K562 (cell line): Measurements from ENCODE around the gene COASY. TPM values are rescaled to one million over a fixed set of nuclear protein-coding genes. Genes with fewer than 3 reads are reported as not detected.

Experiments used
- HINFP ChIP-seq: fragments of 450-650 bp; conservative IDR thresholded peaks from 2 replicates; pipeline ENCODE4 v1.6.1; 2016; ENCODE audit warnings: missing genetic modification characterization, low read depth, mild to moderate bottlenecking, control low read depth, missing compliant biosample characterization
- JUND ChIP-seq, 2 experiments: IDR thresholded peaks; 2 replicates in 1 of 2; 3 replicates in 1 of 2; pipeline ENCODE4 v1.6.1; 2011; ENCODE audit warnings: borderline replicate concordance in 2 of 2, low read depth in 2 of 2, low read length in 2 of 2, improper control_type of control experiment in 1 of 2, missing biosample characterization in 1 of 2, missing genetic modification characterization in 1 of 2, missing genetic modification reagents in 1 of 2
- NFIC ChIP-seq: fragments of 450-650 bp; IDR thresholded peaks from 2 replicates; pipeline ENCODE4 v1.6.1; 2017; ENCODE audit warnings: mild to moderate bottlenecking, inconsistent platforms
- SMARCE1 ChIP-seq: fragments of 450-650 bp; IDR thresholded peaks from 2 replicates; pipeline ENCODE4 v1.7.1; 2016; ENCODE audit warnings: mild to moderate bottlenecking
- TRIM28 ChIP-seq: fragments of 450-650 bp; IDR thresholded peaks from 2 replicates; pipeline ENCODE4 v1.6.1; 2017
- ZFP1 ChIP-seq: fragments of 450-650 bp; formaldehyde crosslinking; IDR thresholded peaks from 2 replicates; pipeline ENCODE4 v1.4.0; 2020; ENCODE audit warnings: mild to moderate bottlenecking, mixed read lengths
- ZKSCAN1 ChIP-seq: fragments of 150-350 bp; IDR thresholded peaks from 2 replicates; pipeline ENCODE4 v1.6.1; 2016; ENCODE audit warnings: low read depth, low read length
- polyA plus RNA-seq, 8 experiments: library from polyadenylated mRNA; depleted of rRNA in 4 of 8; stranded (reverse) in 5 of 8; unstranded in 3 of 8; fragments of >200 nt; fragmentation: Nextera tagmentation in 2 of 8; fragmentation: Illumina TruSeq in 1 of 8; extraction: Ambion mirVana in 2 of 8; extraction: Trizol in 1 of 8; gene quantifications; 2 replicates each; pipeline versions ENCODE4 v1.2.1 to v1.2.3, GENCODE V29; 2011 to 2014; ENCODE audit warnings: inconsistent platforms in 1 of 8, missing spikeins in 1 of 8
- total RNA-seq, 7 experiments: library from RNA; depleted of rRNA in 6 of 7; stranded (reverse); fragments of >200 nt in 6 of 7; fragmentation: Illumina TruSeq in 2 of 7; extraction: Trizol in 2 of 7; gene quantifications; 2 replicates each; pipeline versions ENCODE4 v1.2.1 to v1.2.3, GENCODE V29; 2011 to 2021; ENCODE audit warnings: low replicate concordance in 1 of 7

COASY gene
- total and polyA plus RNA-seq, 9 of the 15 experiments (the other 6 are each of a cell fraction or from before 2014, with no cell fraction given), result 25.4 to 175 (median 62.3) TPM

GRCh38 chr17:42531455-42532354 lies 30.2 kb upstream of the COASY start (continued):
- TF ChIP-seq HINFP (tag) (no peak), SMARCE1 (peak; percentile 61; the same call in 1 of the 2 replicates), JUND (IDR thresholded peaks at IDR 0.05; ENCODE audit: borderline replicate concordance, low read depth, low read length) (no peak; the same call in 1 of the 2 replicates), JUND (tag; IDR thresholded peaks at IDR 0.05; ENCODE audit: borderline replicate concordance, low read depth, low read length) (no peak; the same call in 2 of the 3 replicates), TRIM28 (no peak), ZFP1 (CRISPR knock-in tag) (no peak), NFIC (no peak; the same call in 1 of the 2 replicates), ZKSCAN1 (no peak)
